ENCODE measurements around the gene CXCR5. TPM values are rescaled to one million over a fixed set of nuclear protein-coding genes. Genes with fewer than 3 reads are reported as not detected.
A peak's percentile ranks its signal among the peaks of the same experiment; 100 is the strongest.

The CXCR5 gene
- total RNA-seq, 4 donors from 2014 or later, result 0.66 to 7.4 (median 1.1) TPM; not detected in 1

- H3K36me3 ChIP-seq, result no peaks in the 10 kb centered on the region
- no peaks in the 10 kb centered on the region for H3K9me3 ChIP-seq
- TF ChIP-seq CTCF (IDR thresholded peaks at IDR 0.05) (no peak), POLR2A (IDR thresholded peaks at IDR 0.05) (no peak)
- H3K27me3 ChIP-seq, result no peaks in the 10 kb centered on the region
- DNase-seq, result peak; percentile 51 to 91 (median 90)
- H3K4me3 ChIP-seq, result peak overlapping the region in 1 of 4 donors; percentile 26
- peak overlapping the region in 3 of 4 donors; percentile 46 to 90 (median 70) for H3K27ac ChIP-seq
- H3K4me1 ChIP-seq, result peaks cover 0 to 68% (median 37%) of the 10 kb centered on the region in 4 donors
Observed at GRCh38 chr11:118892514-118892913, 8.8 kb downstream of the CXCR5 start.

DNA sequence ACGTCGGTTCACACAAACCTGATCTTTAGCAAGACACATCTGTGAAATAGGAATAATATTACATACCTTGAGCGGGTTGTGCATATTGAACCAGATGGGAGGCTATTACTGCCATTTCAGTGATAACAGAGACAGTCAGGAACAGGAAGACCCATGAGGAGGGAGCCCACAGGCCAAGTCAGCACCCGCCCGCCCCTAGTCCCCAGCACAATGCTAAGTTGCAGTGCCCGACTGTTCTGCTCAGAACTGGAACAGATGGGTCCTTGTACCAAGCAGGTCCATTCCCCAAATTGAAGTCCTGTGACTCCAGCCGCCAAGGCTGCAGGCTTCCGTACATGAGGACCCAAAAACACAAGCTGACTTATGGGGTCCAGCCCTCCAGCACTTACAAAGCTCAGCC is 9.3 kb downstream of the CXCR5 start:
- H3K27ac ChIP-seq, result peak overlapping the region in 3 of 4 donors; percentile 45 to 90 (median 46)
- peak in 2 of 3 donors; percentile 43 to 45 for DNase-seq
- TF ChIP-seq CTCF (IDR thresholded peaks at IDR 0.05) (no peak), POLR2A (IDR thresholded peaks at IDR 0.05) (no peak)
- H3K4me3 ChIP-seq, result peak overlapping the region in 1 of 4 donors; percentile 26
- no peaks in the 10 kb centered on the region for H3K27me3 ChIP-seq
- peaks cover 0 to 70% (median 35%) of the 10 kb centered on the region in 4 donors for H3K4me1 ChIP-seq
- H3K36me3 ChIP-seq, result no peaks in the 10 kb centered on the region
- H3K9me3 ChIP-seq, result no peaks in the 10 kb centered on the region

GRCh38 chr11:118893662-118894061 is 10.0 kb downstream of the CXCR5 start:
- Histone ChIP-seq H3K4me1 (peaks cover 0 to 67% (median 31%) of the 10 kb centered on the region in 4 donors), H3K4me3 (no peak overlapping the region)
- no peak for TF ChIP-seq CTCF (IDR thresholded peaks at IDR 0.05)

GRCh38 chr11:118894192-118894591 is 10.5 kb downstream of the CXCR5 start:
- peaks cover 0 to 62% (median 31%) of the 10 kb centered on the region in 4 donors for H3K4me1 ChIP-seq
- peaks cover 0 to 10% (median 0%) of the 10 kb centered on the region in 3 donors for H3K36me3 ChIP-seq
- H3K9me3 ChIP-seq, result no peaks in the 10 kb centered on the region
- H3K27me3 ChIP-seq, result no peaks in the 10 kb centered on the region
- no peak for TF ChIP-seq POLR2A (IDR thresholded peaks at IDR 0.05)
- no peak for TF ChIP-seq CTCF (IDR thresholded peaks at IDR 0.05)
- no peak overlapping the region for H3K4me3 ChIP-seq
- DNase-seq, result peak in 1 of 3 donors; percentile 44
- H3K27ac ChIP-seq, result peak overlapping the region in 1 of 4 donors; percentile 90

More at GRCh38 chr11:118893662-118894061, 10.0 kb downstream of the CXCR5 start:
- peak in 1 of 3 donors; percentile 47 for DNase-seq
- Histone ChIP-seq H3K9me3 (no peaks in the 10 kb centered on the region), H3K27ac (peak overlapping the region in 1 of 4 donors; percentile 90), H3K36me3 (peaks cover 0 to 4% (median 0%) of the 10 kb centered on the region in 3 donors), H3K27me3 (no peaks in the 10 kb centered on the region)

DNA sequence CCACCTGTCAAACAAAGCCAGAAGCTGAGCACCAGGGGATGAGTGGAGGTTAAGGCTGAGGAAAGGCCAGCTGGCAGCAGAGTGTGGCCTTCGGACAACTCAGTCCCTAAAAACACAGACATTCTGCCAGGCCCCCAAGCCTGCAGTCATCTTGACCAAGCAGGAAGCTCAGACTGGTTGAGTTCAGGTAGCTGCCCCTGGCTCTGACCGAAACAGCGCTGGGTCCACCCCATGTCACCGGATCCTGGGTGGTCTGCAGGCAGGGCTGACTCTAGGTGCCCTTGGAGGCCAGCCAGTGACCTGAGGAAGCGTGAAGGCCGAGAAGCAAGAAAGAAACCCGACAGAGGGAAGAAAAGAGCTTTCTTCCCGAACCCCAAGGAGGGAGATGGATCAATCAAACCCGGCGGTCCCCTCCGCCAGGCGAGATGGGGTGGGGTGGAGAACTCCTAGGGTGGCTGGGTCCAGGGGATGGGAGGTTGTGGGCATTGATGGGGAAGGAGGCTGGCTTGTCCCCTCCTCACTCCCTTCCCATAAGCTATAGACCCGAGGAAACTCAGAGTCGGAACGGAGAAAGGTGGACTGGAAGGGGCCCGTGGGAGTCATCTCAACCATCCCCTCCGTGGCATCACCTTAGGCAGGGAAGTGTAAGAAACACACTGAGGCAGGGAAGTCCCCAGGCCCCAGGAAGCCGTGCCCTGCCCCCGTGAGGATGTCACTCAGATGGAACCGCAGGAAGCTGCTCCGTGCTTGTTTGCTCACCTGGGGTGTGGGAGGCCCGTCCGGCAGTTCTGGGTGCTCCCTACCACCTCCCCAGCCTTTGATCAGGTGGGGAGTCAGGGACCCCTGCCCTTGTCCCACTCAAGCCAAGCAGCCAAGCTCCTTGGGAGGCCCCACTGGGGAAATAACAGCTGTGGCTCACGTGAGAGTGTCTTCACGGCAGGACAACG is 11.7 kb downstream of the CXCR5 start:
- peak overlapping the region in 3 of 4 donors; percentile 52 to 90 (median 54) for H3K27ac ChIP-seq
- TF ChIP-seq CTCF (IDR thresholded peaks at IDR 0.05), result no peak
- TF ChIP-seq POLR2A (IDR thresholded peaks at IDR 0.05), result no peak
- no peaks in the 10 kb centered on the region for H3K9me3 ChIP-seq
- H3K27me3 ChIP-seq, result no peaks in the 10 kb centered on the region
- H3K36me3 ChIP-seq, result peaks cover 0 to 21% (median 0%) of the 10 kb centered on the region in 3 donors
- peaks cover 0 to 56% (median 31%) of the 10 kb centered on the region in 4 donors for H3K4me1 ChIP-seq
- peak overlapping the region in 1 of 4 donors; percentile 27 for H3K4me3 ChIP-seq
- peak; percentile 54 to 94 (median 92) for DNase-seq

Data from Peyer's patch (tissue), 4 donors.